MCF 10A (cell line): ENCODE results near the gene UGCG. TPM values are rescaled to one million over a fixed set of nuclear protein-coding genes. Genes with fewer than 3 reads are reported as not detected.

Experiments used
- BruUV-seq: library from RNA; stranded (reverse); fragments of 400-500 nt; replicated peaks from 2 replicates; lab custom pipeline; 2021; lab: Mats Ljungman, UMichigan
- CTCF ChIA-PET: fragments of 300-600 bp; sonication (Branson Sonifier 250); formaldehyde crosslinking; extraction: SDS; loops from one replicate; lab custom pipeline; 2021; ENCODE audit warnings: antibody characterized with exemption, inconsistent platforms; lab: Yijun Ruan, JAX
- POLR2A ChIA-PET: fragments of 300-600, 350-650 bp; sonication (Branson Sonifier 250); formaldehyde crosslinking; extraction: SDS; loops from one replicate; lab custom pipeline; 2020; ENCODE audit warnings: antibody characterized with exemption, inconsistent platforms; lab: Yijun Ruan, JAX
- DNase-seq: peaks from one replicate; pipeline ENCODE4 v3.0.0-alpha.2; 2018; ENCODE audit not compliant: unreplicated experiment
- H3K27ac Mint-ChIP-seq: one replicate; pipeline ENCODE4 v1.8.0; 2022; ENCODE audit warnings: mild to moderate bottlenecking, low read depth, mixed read lengths; ENCODE audit not compliant: unreplicated experiment
- H3K27me3 Mint-ChIP-seq: one replicate; pipeline ENCODE4 v1.8.0; 2022; ENCODE audit warnings: mixed read lengths; ENCODE audit not compliant: insufficient read depth, unreplicated experiment
- H3K36me3 Mint-ChIP-seq: one replicate; pipeline ENCODE4 v1.8.0; 2022; ENCODE audit warnings: mild to moderate bottlenecking, moderate library complexity, mixed read lengths; ENCODE audit not compliant: insufficient read depth, unreplicated experiment
- H3K4me1 Mint-ChIP-seq: one replicate; pipeline ENCODE4 v1.8.0; 2022; ENCODE audit warnings: mixed read lengths; ENCODE audit not compliant: insufficient read depth, unreplicated experiment
- H3K4me3 Mint-ChIP-seq: one replicate; pipeline ENCODE4 v1.8.0; 2022; ENCODE audit warnings: mild to moderate bottlenecking, moderate library complexity, mixed read lengths; ENCODE audit not compliant: unreplicated experiment
- H3K9me3 Mint-ChIP-seq: one replicate; pipeline ENCODE4 v1.8.0; 2022; ENCODE audit warnings: mixed read lengths; ENCODE audit not compliant: unreplicated experiment
- CTCF ChIP-seq: fragments of 200-600 bp; IDR thresholded peaks from one replicate; pipeline ENCODE4 v1.8.0; 2022; ENCODE audit warnings: antibody characterized with exemption, mild to moderate bottlenecking; ENCODE audit not compliant: unreplicated experiment
- intact Hi-C: fragments of 100-400 bp; cut with micrococcal nuclease; formaldehyde crosslinking; loops from 2 replicates; pipeline ENCODE4 v1.14.1; 2022
- total RNA-seq: library from RNA; stranded (reverse); gene quantifications from 2 replicates; pipeline ENCODE4 v1.2.3, GENCODE V29; 2022

UGCG gene
- total RNA-seq, 1 experiment from 2014 or later: 29.5 TPM

- Mint-ChIP-seq H3K4me3 (no peak overlapping the region), H3K27ac (no peak overlapping the region), H3K36me3 (peaks cover 13% of the 10 kb centered on the region), H3K4me1 (peaks cover 54% of the 10 kb centered on the region), H3K27me3 (no peaks in the 10 kb centered on the region), H3K9me3 (no peaks in the 10 kb centered on the region)
- no peak for TF ChIP-seq CTCF
- no peak for DNase-seq
- CTCF ChIA-PET: interaction anchor here (1.1 to 1.3 kb wide), 2 partner anchors 51 to 129 kb away, joined by 3 to 4 read pairs; no protein-coding TSS in a partner anchor
- intact Hi-C loops: no loop called here
- POLR2A ChIA-PET: interaction anchor here (0.6 to 7.5 kb wide), 8 partner anchors 8 to 617 kb away, joined by 3 to 69 read pairs (median 4); partner anchors contain the start of genes DNAJC25 and UGCG
- BruUV-seq: no TSS peak
Measured at GRCh38 chr9:111962021-111962420, 65.4 kb downstream of the UGCG start.

- no peak for TF ChIP-seq CTCF
- H3K36me3 Mint-ChIP-seq: peaks cover 13% of the 10 kb centered on the region
- intact Hi-C loops: no loop called here
- H3K4me1 Mint-ChIP-seq: peaks cover 39% of the 10 kb centered on the region
- no peak overlapping the region for H3K4me3 Mint-ChIP-seq
- no TSS peak for BruUV-seq
- no peaks in the 10 kb centered on the region for H3K9me3 Mint-ChIP-seq
- H3K27me3 Mint-ChIP-seq: no peaks in the 10 kb centered on the region
- CTCF ChIA-PET: interaction anchor here (0.6 to 0.7 kb wide), 2 partner anchors 104 to 223 kb away, joined by 3 to 4 read pairs; no protein-coding TSS in a partner anchor
- no peak for DNase-seq
- no peak overlapping the region for H3K27ac Mint-ChIP-seq
- POLR2A ChIA-PET: interaction anchor here (1.5 to 7.5 kb wide), 2 partner anchors 66 to 67 kb away, joined by 3 to 69 read pairs; partner anchors contain the start of gene UGCG
Measured at GRCh38 chr9:111963995-111964394, 67.4 kb downstream of the UGCG start.

GRCh38 chr9:111965566-111966019 lies 69.0 kb downstream of the UGCG start:
- CTCF ChIA-PET: interaction anchor here (0.5 kb wide), 1 partner anchor 227 kb away, joined by 3 read pairs; no protein-coding TSS in a partner anchor
- H3K4me3 Mint-ChIP-seq: peak overlapping the region; percentile 28

More at GRCh38 chr9:111965566-111966019, 69.0 kb downstream of the UGCG start:
- Mint-ChIP-seq H3K4me1 (peaks cover 27% of the 10 kb centered on the region), H3K27ac (peak overlapping the region; percentile 91), H3K27me3 (no peaks in the 10 kb centered on the region), H3K36me3 (peaks cover 13% of the 10 kb centered on the region), H3K9me3 (no peaks in the 10 kb centered on the region)
- DNase-seq: peak; percentile 87
- intact Hi-C loops: loop anchor here (5.0 kb wide), 1 partner anchor 47 kb away; no protein-coding TSS in a partner anchor
- BruUV-seq: no TSS peak
- POLR2A ChIA-PET: interaction anchor here (0.7 to 2.1 kb wide), 4 partner anchors 47 to 81 kb away, joined by 3 to 7 read pairs (median 4); no protein-coding TSS in a partner anchor
- no peak for TF ChIP-seq CTCF
